Cardiac muscle cell (in vitro differentiated cells and primary cell): ENCODE data around the gene C15orf39. TPM values are rescaled to one million over a fixed set of nuclear protein-coding genes. Genes with fewer than 3 reads are reported as not detected.

ENCODE experiments used
- DNase-seq, 2 donors: peaks; one replicate each; pipeline versions ENCODE4 v3.0.0 to v3.0.0-alpha.2; 2010 to 2017; ENCODE audit warnings: low read depth in 1 of 2, low spot score in 1 of 2
- H3K27ac ChIP-seq: fragments of 200-600 bp; sonication (generic); 2 replicates; pipeline ENCODE4 v1.5.1; 2016
- H3K27me3 ChIP-seq: fragments of 200-600 bp; sonication (generic); 2 replicates; pipeline ENCODE4 v1.6.0; 2016; ENCODE audit warnings: control low read depth
- H3K36me3 ChIP-seq: fragments of 200-600 bp; sonication (generic); 2 replicates; pipeline ENCODE4 v1.5.1; 2016; ENCODE audit warnings: control low read depth
- H3K4me1 ChIP-seq: fragments of 200-600 bp; sonication (generic); 2 replicates; pipeline ENCODE4 v1.8.1; 2017; ENCODE audit warnings: low read depth, mild to moderate bottlenecking, mixed run types
- H3K4me3 ChIP-seq: fragments of 200-600 bp; sonication (generic); 2 replicates; pipeline ENCODE4 v1.5.1; 2016; ENCODE audit warnings: mild to moderate bottlenecking
- H3K9me3 ChIP-seq: fragments of 200-600 bp; sonication (generic); 2 replicates; pipeline ENCODE4 v1.5.1; 2017; ENCODE audit warnings: low read depth, mild to moderate bottlenecking, control low read depth
- polyA plus RNA-seq: library from polyadenylated mRNA; unstranded; fragments of >200 nt; fragmentation: Nextera tagmentation; extraction: Ambion mirVana; gene quantifications from 2 replicates; pipeline ENCODE4 v1.2.1, GENCODE V29; 2016
- total RNA-seq: library from RNA; depleted of rRNA; stranded (reverse); fragments of >200 nt; gene quantifications from 2 replicates; pipeline ENCODE4 v1.2.3, GENCODE V29; 2016
- TF ChIP-seq, protein P1 (sequence below): IDR thresholded peaks from 2 replicates; pipeline ENCODE4 v1.5.1; 2012; ENCODE audit warnings: low read depth, mild to moderate bottlenecking, low read length

Gene C15orf39
- total and polyA plus RNA-seq, 2 experiments from 2014 or later = 8.6 to 35.1 TPM

DNA sequence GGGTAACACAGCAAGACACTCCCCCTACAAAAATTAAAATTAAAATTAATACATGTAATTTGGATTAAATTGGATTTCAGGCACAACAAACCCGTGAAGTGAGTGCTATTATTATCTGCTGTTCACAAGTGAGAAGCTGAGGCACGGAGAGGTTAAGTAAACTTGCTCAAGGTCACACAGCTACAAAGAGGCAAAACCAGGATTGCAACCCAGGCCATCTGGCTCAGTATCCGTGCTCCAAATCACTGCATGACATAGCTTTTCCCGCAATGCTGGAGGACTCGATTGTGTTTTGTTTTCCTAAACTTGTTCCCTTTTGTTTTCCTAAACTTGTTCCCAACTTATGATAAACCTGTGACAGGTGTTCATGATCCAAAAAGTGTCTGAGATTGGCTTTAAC, 19.9 kb upstream of the C15orf39 start:
- TF ChIP-seq, protein P1, sequence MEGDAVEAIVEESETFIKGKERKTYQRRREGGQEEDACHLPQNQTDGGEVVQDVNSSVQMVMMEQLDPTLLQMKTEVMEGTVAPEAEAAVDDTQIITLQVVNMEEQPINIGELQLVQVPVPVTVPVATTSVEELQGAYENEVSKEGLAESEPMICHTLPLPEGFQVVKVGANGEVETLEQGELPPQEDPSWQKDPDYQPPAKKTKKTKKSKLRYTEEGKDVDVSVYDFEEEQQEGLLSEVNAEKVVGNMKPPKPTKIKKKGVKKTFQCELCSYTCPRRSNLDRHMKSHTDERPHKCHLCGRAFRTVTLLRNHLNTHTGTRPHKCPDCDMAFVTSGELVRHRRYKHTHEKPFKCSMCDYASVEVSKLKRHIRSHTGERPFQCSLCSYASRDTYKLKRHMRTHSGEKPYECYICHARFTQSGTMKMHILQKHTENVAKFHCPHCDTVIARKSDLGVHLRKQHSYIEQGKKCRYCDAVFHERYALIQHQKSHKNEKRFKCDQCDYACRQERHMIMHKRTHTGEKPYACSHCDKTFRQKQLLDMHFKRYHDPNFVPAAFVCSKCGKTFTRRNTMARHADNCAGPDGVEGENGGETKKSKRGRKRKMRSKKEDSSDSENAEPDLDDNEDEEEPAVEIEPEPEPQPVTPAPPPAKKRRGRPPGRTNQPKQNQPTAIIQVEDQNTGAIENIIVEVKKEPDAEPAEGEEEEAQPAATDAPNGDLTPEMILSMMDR = no peak
- Histone ChIP-seq H3K9me3 (no peaks in the 10 kb centered on the region), H3K4me3 (no peak overlapping the region), H3K36me3 (no peaks in the 10 kb centered on the region), H3K27me3 (no peaks in the 10 kb centered on the region), H3K4me1 (peaks cover 49% of the 10 kb centered on the region), H3K27ac (peak overlapping the region; percentile 95)
- DNase-seq = no peak

DNA sequence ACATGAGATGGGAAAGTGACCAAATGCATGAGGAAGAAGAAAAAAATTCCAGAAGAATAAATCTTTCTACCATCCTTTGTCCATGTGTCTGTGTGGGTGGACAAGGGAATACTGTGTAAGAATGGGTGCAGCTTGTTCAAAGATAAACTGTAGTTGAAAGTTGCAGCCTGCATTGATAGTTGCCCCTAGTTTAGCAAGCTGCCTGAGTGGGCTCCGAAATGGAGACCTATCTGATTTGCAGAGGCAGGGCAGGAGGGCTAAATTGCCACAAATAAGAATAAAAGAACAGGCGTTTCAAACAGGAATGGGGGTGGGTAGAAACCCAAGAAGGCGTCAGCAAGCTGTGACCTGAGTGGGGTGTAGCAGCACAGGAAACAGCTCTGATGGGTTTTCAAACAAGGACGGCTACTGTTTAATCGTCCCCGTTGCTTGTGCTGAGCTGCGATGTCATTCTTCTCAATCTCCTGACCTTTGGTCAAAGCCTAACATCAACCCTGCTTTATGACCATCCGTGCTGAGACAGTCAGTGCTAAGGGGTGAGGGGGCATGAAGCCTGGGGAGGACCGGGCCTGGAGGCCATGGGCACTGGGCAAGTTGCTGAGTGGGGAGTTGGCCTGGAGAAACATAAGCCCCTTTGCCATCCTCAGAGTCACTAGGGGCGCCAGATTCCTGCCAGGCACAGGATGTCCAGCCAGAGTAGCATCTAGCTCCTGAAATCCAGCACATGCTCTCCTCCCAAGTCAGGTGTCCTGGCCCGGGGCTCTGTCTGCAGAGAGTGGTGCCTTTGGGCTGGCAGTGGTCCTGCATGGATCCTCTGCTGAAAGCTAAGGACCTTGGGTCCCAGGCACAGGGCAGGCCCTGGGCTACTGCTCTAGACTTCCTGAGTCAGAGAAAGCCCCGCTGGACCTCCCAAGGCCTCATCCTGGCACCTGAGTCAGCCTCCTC, 19.2 kb upstream of the C15orf39 start:
- Histone ChIP-seq H3K36me3 (no peaks in the 10 kb centered on the region), H3K27ac (peak overlapping the region; percentile 95), H3K4me3 (no peak overlapping the region), H3K9me3 (no peaks in the 10 kb centered on the region), H3K4me1 (peaks cover 49% of the 10 kb centered on the region), H3K27me3 (no peaks in the 10 kb centered on the region)
- TF ChIP-seq, protein P1 = no peak
- no peak for DNase-seq

DNA sequence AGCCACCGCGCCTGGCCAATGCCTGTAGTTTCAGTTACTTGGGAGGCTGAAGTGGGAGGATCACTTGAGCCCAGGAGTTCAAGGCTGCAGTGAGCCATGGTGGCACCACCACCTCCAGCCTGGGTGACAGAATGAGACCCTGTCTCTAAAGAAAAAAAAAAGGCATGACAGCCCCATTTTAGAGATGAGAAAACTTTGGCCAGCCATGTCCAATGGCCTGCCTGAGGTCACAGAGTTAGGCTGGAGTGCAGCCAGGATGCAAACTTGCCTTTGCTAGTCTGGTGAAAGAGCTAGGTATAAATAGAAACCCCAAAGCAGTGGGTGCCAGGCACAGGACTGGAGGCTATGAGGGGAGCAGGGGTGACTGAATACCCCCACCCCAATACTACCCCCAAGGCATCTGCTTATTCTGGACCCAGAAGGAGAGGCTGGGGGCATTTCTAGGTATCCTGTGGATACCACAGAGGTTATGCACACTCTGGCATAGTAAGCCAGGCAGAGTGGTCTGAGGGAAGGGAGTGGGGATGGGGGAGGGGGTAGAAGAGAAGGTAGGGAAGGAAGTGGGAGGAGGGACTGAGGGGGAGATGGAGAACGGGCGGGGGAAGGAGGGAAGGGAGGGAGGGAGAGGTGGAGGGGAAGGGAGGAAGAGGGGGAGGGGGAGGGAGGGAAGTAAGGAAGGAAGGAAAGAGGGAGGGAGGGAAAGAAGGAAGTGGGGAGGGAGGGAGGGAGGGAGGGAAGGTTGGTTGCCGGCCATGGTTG, 16.2 kb upstream of the C15orf39 start:
- TF ChIP-seq, protein P1 = no peak
- no peak overlapping the region for H3K27ac ChIP-seq
- no peak for DNase-seq
- no peaks in the 10 kb centered on the region for H3K9me3 ChIP-seq
- no peaks in the 10 kb centered on the region for H3K36me3 ChIP-seq
- H3K27me3 ChIP-seq = no peaks in the 10 kb centered on the region
- peaks cover 21% of the 10 kb centered on the region for H3K4me1 ChIP-seq
- no peak overlapping the region for H3K4me3 ChIP-seq

DNA sequence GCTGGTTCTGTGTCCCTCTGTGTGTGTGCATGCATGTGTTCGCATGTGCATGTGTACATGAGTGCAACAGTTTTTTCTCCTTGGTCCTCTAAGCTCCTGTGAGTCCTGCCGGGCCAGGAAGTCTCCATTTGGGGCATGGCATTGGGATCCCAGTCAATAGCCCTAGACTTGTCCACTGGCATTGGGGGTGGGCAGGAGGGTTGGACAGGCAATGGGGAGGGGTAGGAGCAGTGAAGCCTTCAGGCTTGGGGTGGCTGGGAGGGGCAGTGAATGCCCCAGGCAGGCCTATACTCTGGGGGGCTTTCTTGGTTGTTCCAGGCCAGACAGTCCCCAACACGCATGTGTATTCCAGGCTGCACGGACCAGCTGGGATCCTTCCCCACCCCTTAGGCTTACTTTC, 15.6 kb upstream of the C15orf39 start:
- no peak overlapping the region for H3K27ac ChIP-seq
- no peaks in the 10 kb centered on the region for H3K36me3 ChIP-seq
- H3K9me3 ChIP-seq = no peaks in the 10 kb centered on the region
- H3K4me1 ChIP-seq = peaks cover 18% of the 10 kb centered on the region
- H3K4me3 ChIP-seq = no peak overlapping the region
- H3K27me3 ChIP-seq = no peaks in the 10 kb centered on the region
- no peak for DNase-seq
- TF ChIP-seq, protein P1 = no peak

DNA sequence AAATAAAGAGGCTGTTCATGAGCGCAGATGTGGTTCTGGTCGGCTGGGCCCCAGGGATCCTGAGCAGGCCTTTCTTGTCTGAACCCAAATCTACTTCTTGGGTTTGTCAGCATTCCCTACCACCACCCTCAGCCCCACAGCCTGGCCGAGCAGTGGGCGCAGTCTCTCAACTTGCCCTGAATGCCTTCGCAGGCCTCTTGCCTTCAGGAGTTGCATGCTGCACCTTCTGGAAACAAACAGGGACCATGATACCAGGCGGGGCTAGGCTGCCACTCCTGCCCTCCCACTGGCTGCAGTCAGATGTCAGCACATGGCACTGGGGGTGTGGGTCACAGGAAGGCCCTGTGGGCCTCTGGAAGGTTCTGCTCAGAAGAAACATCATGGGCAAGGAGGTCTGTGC, 13.2 kb upstream of the C15orf39 start:
- no peak for DNase-seq
- Histone ChIP-seq H3K27ac (no peak overlapping the region), H3K4me1 (peaks cover 3% of the 10 kb centered on the region), H3K9me3 (no peaks in the 10 kb centered on the region), H3K27me3 (no peaks in the 10 kb centered on the region), H3K36me3 (no peaks in the 10 kb centered on the region), H3K4me3 (no peak overlapping the region)
- TF ChIP-seq, protein P1 = no peak
